K562 treated with DMSO at 1 percent for 12 hours (cell line): ENCODE measurements around the gene IGSF8. TPM values are rescaled to one million over a fixed set of nuclear protein-coding genes. Genes with fewer than 3 reads are reported as not detected.

ENCODE experiments used
- total RNA-seq: library from RNA; unstranded; fragments of 300-600 nt; gene quantifications from 2 replicates; pipeline ENCODE4 v1.2.3, GENCODE V29; 2022; ENCODE audit not compliant: insufficient read depth

IGSF8 gene
- total RNA-seq, result 20.7 and 21.0 TPM in 2 replicates

GRCh38 chr1:160097911-160098851 lies at the start of gene IGSF8:
IGSF8 (minus strand) TSS chr1:160098619; CDS start chr1:160098472, 147 bp downstream.

GRCh38 chr1:160115545-160116282 lies 17.3 kb upstream of the IGSF8 start, which contains the start of gene ATP1A2:
ATP1A2 (plus strand) TSS chr1:160115759; CDS start chr1:160115862, 103 bp downstream.

GRCh38 chr1:160081261-160081936 lies 17.0 kb downstream of the IGSF8 start, which contains the start of gene KCNJ9:
KCNJ9 (plus strand) TSS chr1:160081538; CDS start chr1:160084031, 2,493 bp downstream.

GRCh38 chr1:160069460-160070231 lies 28.8 kb downstream of the IGSF8 start, which contains the start of gene KCNJ10:
KCNJ10 (minus strand) TSS chr1:160070160; CDS start chr1:160042532, 27,628 bp downstream.

Other genes with a start within 250 kb of the IGSF8 start
- not detected in 2 replicates for gene VSIG8, start 236.0 kb downstream of the IGSF8 start, total RNA-seq
- 0.77 TPM in 1 of 2 replicates, not detected in the other for gene CFAP45, start 198.5 kb downstream of the IGSF8 start, total RNA-seq
- 369 and 386 TPM in 2 replicates for gene TAGLN2, start 173.1 kb downstream of the IGSF8 start, total RNA-seq
- not detected in 2 replicates for gene IGSF9, start 153.0 kb downstream of the IGSF8 start, total RNA-seq
- gene SLAMF9, start 144.4 kb downstream of the IGSF8 start, total RNA-seq, result not detected in 2 replicates
- gene PIGM, start 66.6 kb downstream of the IGSF8 start, total RNA-seq, result 1.6 and 3.5 TPM in 2 replicates
- gene KCNJ10, start 28.5 kb downstream of the IGSF8 start, total RNA-seq, result not detected in 2 replicates
- gene KCNJ9, start 17.1 kb downstream of the IGSF8 start, total RNA-seq, result not detected in 2 replicates
- gene ATP1A2, start 17.1 kb upstream of the IGSF8 start, total RNA-seq, result not detected in 2 replicates
- not detected in 2 replicates for gene ATP1A4, start 53.0 kb upstream of the IGSF8 start, total RNA-seq
- 0.46 and 0.50 TPM in 2 replicates for gene CASQ1, start 92.0 kb upstream of the IGSF8 start, total RNA-seq
- gene PEA15, start 106.8 kb upstream of the IGSF8 start, total RNA-seq, result 38.5 and 63.8 TPM in 2 replicates
- gene DCAF8, start 163.9 kb upstream of the IGSF8 start, total RNA-seq, result 43.0 and 102 TPM in 2 replicates
- gene PEX19, start 186.5 kb upstream of the IGSF8 start, total RNA-seq, result 23.4 and 40.9 TPM in 2 replicates
- 104 and 208 TPM in 2 replicates for gene COPA, start 244.6 kb upstream of the IGSF8 start, total RNA-seq
- 40.5 and 99.2 TPM in 2 replicates for gene NCSTN, start 244.8 kb upstream of the IGSF8 start, total RNA-seq